ENCODE measurements around the gene CTSG.
"Not testable (repeated sequence)": the region's sequence is repeated elsewhere in the genome, so short reads cannot be mapped to it uniquely, and the experiment has no call there.

The CTSG gene, protein sequence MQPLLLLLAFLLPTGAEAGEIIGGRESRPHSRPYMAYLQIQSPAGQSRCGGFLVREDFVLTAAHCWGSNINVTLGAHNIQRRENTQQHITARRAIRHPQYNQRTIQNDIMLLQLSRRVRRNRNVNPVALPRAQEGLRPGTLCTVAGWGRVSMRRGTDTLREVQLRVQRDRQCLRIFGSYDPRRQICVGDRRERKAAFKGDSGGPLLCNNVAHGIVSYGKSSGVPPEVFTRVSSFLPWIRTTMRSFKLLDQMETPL

DNA sequence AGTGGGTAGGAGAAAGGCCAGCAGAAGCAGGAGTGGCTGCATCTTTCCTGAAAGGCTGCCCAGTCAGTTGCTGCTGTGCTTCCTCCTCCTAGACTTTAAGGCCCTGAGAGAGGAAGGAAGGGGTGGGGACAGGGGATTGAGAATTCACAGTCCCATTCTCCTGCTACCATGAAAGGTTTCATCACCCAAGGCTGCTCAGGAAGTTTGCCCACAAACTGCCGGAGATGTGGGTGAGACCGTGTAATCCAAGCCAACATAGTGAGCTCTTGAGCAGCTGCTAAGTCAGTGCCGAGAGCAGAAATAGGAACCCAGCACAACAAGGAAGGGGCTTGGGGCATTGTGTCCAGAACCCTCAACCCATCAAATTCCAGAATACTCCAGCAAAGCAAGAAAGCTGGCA is at the start of gene CTSG:
Gene CTSG (minus strand): TSS at position 69 of the 400 bp plus-strand sequence. CDS start 27 bp downstream, at position 42.
- no peak for DNase-seq (ENCODE audit: low read depth in 2 of 2)

DNA sequence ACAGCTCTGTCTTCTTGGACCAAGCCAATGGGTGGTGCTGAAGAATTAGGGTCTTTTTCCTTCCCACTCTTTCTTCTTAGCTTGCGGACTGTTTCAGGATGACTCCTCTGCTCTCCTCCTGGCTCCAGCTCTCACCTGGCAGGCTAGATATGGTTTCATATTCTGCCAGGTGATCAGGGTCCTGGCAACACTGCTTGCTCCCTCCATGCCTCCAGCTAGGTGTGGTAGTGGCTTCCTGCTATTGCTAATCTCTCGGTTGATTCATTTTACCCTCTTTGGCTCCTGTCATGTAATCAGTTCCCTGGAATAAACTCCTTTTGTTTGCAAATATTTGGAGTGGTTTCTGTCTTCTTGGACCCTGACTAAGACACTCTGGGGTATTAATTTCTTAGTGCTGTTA is 37.7 kb upstream of the CTSG start:
- no peak for DNase-seq (ENCODE audit: low read depth in 2 of 2)

DNA sequence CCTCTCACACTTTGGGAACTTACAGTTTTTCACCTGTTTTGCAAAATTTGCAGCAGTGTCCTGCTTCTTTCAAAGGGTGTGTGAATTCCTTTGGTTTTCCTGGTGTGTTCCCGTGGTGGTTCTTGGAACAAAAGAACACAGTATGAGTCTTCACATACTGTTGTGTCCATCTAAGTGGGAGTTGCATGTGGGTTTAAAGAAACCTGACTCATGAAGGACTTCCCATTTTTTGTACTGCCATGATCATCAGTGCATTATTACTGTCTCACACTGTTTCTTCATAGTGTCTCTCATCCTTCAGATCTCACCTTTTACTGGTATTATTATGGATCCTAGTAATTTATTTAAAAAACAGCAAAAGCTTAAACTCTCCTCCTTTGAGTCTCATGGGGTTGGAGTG is 37.2 kb upstream of the CTSG start:
- no peak for DNase-seq (ENCODE audit: low read depth in 2 of 2)

DNA sequence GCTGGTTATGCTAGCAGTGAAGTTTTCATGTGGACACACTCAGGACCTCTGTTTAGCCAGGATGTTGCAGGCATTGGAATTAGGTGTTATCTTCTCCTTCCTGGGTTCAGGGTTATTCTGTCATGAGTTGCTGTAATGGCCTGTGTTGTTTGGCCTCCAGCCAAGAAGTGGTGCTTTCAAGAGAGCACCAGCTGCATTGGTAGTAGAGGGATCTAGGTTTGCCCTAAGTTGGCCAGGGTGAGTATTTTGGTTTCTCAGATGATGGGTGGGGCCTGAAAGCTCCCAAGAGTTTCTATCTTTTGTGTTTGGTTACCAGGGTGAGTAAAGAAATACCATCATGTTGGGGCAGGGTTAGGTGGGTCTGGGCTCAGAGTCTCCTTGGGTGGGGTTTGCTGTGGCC is 36.1 kb upstream of the CTSG start:
- no peak for DNase-seq (ENCODE audit: low read depth in 2 of 2)

DNA sequence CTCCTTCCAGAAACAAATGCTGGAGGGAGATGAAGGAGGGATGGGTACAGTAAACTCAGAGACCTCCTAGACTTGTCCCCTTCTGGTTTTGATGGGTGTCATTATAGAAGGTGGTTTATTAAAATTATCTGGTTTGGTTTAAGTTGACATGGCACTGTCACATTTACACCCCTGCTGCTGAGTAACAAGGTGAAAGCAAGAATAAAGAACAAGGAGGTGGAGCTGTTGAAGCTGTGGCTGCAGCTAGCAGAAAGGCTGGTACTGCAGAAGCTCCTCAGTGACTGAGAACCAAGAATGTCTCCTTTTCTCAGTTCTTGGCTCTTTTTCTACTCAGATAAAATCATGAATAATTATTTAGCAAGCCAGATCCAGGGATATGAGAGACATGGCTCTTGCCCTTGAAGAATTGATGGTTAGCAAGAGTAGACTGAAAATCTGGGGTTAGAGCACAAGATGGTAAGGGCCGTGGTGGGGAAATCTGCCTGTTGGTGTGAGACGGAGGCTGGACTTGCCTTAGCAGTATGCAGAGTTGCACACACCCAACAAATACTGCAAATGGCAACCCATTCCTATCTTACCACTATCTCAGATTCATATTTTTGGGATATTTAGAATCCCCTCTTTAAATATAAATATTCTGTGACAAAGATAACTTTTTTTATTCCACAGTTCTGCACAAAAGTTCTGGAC is 33.8 kb upstream of the CTSG start, which contains the start of gene GZMH:
Gene GZMH (minus strand): TSS at position 31 of the 690 bp plus-strand sequence. CDS start 72 bp downstream, outside the sequence.
- DNase-seq (ENCODE audit: low read depth in 2 of 2), result no peak

GRCh38 chr14:24607635-24608514 is 31.8 kb upstream of the CTSG start:
- no peak for DNase-seq (ENCODE audit: low read depth in 2 of 2)

GRCh38 chr14:24607081-24607480 is 31.0 kb upstream of the CTSG start:
- DNase-seq (ENCODE audit: low read depth in 2 of 2), result no peak

GRCh38 chr14:24606297-24606696 is 30.2 kb upstream of the CTSG start:
- no peak for DNase-seq (ENCODE audit: low read depth in 2 of 2)

DNA sequence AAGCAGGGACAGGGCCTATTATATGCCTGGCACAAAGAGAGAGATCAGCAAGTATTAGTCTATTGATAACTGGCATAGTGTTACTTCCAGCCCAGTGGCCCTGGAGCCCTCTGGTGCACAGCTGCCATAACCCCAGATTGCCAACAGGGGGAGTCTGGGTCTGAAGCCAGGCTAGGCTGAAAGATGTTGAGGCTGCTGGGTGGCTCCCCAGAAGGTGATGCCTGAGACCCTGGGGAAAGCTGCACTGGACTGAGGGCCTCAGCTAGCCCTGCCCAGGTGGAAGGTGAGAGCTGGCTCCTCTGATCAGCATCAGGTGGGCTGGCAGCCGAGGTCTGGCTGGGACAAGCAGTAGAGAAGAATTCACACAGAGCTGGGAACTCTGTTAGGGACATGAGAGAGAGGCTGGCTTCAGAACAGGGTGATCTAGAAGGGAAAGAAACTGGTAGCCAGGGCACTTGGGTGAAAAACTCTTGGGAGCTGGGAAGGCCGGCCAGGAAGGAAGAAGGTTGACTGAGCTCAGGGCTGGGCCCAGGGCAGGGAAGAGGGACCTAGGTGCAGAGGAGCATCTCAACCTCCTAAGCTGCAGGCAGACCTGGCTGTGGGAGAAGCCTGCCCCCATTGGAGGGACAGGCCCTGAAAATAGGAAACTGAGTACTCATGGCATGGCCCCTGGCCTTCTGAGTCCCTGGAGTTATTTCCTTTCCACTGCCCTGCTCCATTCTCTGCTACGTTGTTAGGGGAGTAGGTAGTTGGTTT is 29.6 kb upstream of the CTSG start:
- DNase-seq (ENCODE audit: low read depth in 2 of 2), result peak; percentile 53 to 59

DNA sequence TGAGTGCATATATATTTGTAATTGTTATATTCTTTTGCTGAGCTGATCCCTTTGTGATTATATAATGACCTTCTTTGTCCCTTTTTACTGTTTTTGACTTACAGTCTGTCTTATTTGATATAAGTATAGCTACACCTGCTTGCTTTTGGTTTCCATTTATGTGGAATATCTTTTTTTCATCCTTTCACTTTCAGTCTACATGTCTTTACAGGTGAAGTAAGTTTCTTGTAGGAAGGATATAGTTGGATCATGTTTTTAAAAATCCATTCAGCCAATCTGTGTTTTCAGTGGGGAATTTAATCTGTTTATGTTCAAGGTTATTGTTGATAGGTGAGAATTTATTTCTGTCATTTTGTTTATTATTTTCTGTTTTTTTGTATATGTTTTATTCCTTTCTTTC is 21.4 kb upstream of the CTSG start:
- no peak for DNase-seq (ENCODE audit: low read depth in 2 of 2)

DNA sequence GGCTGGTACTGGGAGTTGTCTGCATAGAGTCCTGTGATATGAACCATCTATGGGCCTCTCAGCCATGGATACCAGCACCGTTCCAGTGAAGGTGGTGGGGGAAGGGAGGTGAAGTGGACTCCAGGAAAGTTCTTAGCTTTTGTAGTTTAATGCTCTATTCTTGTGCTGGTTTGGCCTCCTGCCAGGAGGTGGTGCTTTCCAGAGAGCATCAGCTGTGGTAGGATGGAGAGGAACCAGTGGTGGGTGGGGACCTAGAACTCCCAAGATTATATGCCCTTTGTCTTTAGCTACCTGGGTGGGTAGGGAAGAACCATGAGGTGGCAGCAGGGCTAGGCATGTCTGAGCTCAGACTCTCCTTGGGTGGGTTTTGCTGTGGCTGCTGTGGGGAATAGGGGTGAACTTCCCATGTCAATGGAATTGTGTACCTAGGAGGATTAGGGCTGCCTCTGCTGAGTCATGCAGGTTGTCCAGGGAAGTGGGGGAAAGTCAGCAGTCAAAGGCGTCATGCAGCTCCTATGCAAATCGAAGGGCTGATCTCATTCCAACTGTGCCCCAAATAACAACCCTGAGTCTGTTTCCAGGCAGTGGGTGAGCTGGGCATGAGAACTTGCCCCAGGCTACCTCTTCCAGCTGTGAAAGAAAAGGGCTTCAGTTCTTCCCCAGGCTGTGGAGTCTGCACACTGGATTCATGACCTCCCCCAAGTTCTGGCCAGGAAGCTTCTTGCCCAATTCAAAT is 19.2 kb upstream of the CTSG start:
- DNase-seq (ENCODE audit: low read depth in 2 of 2), result no peak

DNA sequence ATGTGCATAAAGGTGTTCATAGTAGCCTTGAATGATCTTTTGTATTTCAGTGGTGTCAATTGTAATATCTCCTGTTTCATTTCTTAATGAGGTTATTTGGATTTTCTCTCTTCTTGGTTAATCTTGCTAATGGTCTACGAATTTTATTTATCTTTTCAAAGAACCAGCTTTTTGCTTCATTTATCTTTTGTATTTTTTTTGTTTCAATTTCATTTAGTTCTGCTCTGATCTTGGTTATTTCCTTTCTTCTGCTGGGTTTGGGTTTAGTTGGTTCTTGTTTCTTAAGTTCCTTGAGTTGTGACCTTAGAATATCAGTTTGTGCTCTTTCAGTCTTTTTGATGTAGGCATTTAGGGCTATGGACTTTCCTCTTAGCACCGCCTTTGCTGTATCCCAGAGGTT is 15.0 kb upstream of the CTSG start:
- not testable (repeated sequence) for DNase-seq (ENCODE audit: low read depth in 2 of 2)

- not testable (repeated sequence) for DNase-seq (ENCODE audit: low read depth in 2 of 2)
Observed at GRCh38 chr14:24584402-24584801, 8.4 kb upstream of the CTSG start.

DNA sequence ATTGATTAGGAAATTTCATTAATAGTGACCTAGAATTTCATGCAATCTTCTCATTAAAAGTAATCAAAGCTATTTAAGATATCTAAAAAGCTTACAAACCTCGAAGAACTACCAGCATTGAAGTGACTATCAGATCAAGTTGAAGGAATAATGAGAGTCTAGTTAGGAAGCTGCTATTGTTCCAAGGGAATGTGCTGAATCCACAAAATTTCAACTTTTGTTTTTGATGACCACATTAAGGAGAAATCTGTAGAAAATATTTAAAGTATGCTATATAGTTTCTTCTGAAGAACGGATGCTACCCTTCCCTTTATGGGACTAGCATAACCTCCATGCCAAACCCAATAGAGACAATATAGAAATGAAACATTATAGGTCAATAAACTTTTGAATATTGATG is 2.5 kb upstream of the CTSG start:
- no peak for DNase-seq (ENCODE audit: low read depth in 2 of 2)

DNA sequence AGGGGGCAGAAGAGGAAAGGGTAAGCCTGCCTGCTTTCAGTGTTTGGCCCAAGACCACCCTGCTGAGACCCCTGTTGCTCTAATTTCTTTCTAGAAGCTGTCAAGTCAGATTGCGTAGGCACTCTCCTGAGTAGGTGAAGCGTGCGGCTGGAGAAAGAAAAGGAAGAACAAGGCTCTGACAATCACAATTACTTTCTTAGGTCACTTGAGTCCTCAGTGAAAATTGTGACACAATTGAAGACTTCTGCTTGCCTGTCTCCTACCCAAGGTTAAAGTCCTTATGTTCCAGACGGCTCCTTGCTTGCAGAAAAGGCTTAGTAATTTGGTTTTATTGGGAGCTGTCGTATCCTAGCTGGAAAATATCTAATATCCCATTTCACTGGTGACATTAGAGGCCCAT is 721 bp upstream of the CTSG start:
- no peak for DNase-seq (ENCODE audit: low read depth in 2 of 2)

DNA sequence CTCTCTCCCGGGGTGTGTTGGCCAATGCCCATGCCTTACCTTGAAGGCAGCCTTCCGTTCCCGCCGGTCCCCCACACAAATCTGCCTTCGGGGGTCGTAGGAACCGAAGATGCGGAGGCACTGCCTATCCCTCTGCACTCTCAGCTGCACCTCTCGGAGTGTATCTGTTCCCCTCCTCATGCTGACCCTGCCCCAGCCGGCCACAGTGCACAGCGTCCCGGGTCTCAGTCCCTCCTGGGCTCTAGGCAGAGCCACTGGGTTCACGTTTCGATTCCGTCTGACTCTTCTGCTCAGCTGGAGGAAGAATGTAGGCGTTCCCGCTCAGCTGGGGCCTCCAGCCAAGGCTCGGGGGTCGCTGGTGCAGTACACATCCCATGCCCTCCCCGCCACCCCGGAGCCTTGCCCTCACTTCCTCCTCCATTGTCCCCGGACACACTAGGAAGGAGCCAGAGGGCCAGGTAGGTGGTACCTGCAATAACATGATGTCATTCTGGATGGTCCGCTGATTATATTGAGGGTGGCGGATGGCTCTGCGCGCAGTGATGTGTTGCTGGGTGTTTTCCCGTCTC is 1.8 kb downstream of the CTSG start:
- no peak for DNase-seq (ENCODE audit: low read depth in 2 of 2)

DNA sequence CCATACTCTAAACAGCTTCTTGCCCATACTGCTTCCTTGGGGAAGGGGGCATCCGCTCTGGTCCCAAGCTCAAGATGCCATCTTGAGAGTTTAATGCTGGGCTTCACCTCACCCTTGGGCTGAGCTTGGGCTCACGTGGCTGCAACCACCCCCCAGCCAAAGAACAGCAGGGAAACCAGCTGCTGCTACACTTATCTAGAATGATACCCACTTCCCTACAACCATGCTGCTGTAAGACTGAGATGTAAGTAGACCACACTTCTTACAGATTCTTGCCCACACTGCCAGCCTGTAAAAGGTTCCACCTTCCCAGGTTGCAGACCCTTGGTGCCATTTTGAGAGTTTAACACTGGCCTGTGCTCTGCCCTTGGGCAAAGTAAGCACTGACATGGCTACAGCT is 9.7 kb downstream of the CTSG start:
- DNase-seq (ENCODE audit: low read depth in 2 of 2), result no peak

DNA sequence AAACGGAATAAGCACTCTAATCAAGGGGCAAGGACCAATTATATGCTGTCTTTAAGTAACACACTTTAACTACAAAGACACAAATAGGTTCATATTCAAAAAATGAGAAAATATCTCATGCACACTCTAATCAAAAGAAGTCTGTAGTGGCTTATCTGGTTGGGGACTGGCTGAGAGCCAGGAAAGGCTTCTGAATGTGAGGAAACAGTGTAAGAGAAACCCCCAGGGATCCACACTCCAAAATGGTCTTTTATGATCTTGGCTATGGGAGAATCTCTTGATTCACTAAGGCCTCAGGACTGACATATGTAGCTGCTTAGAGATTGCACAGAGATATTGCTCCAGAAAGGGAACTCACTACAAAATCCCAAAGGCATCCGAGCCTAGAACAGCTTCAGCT is 10.3 kb downstream of the CTSG start:
- no peak for DNase-seq (ENCODE audit: low read depth in 2 of 2)

GRCh38 chr14:24563505-24563904 is 12.5 kb downstream of the CTSG start:
- no peak for DNase-seq (ENCODE audit: low read depth in 2 of 2)

DNA sequence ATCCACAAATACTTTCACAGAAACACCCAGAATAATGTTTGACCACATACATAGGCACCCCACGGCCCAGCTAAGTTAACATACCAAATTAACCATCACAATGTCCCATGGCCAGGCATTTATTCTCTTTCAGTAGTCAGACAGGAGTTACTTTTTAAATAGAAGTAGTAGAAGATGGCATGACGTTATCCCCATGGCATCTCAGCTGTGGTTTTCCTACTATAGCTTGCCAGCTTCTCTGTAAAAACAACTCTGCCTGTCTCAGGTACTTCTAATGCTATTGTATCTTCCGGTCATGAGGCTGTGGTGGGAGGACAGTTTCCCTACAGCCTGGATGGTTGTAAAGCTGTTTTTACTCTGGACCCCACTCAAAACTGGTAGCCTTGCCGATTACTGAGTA is 19.3 kb downstream of the CTSG start:
- DNase-seq (ENCODE audit: low read depth in 2 of 2), result no peak

GRCh38 chr14:24549064-24549463 is 27.0 kb downstream of the CTSG start:
- not testable (repeated sequence) for DNase-seq (ENCODE audit: low read depth in 2 of 2)
